Ishikawa (cell line): ENCODE data around the gene RNF212B.

Source experiments
- CEBPB ChIP-seq: IDR thresholded peaks from 2 replicates; pipeline ENCODE4 v1.6.1; 2012
- EGR1 ChIP-seq: IDR thresholded peaks from 2 replicates; pipeline ENCODE4 v1.6.1; 2012
- RAD21 ChIP-seq: IDR thresholded peaks from 2 replicates; pipeline ENCODE4 v1.6.1; 2012; ENCODE audit warnings: low read depth
- TCF12 ChIP-seq: IDR thresholded peaks from 2 replicates; pipeline ENCODE4 v1.6.1; 2012; ENCODE audit warnings: low read depth
- TEAD4 ChIP-seq: IDR thresholded peaks from 2 replicates; pipeline ENCODE4 v1.6.1; 2012
- TF ChIP-seq, protein P1 (sequence below): IDR thresholded peaks from 2 replicates; pipeline ENCODE4 v1.6.1; 2012

DNA sequence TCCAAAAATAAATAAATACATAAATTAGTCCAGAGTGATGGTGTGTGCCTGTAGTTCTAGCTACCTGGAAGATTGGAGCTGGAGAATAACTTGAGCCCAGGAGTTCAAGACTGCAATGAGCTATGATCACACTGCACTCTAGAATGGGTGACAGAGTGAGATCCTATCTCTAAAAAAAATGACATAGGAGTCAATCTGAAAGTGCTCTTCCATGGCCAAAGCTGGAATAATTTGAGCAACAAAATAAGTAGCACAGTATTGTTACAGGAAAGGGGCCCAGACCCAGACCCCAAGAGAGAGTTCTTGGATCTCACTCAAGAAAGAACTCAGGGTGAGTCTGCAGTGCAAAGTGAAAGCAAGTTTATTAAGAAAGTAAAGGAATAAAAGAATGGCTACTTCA is 29.4 kb upstream of the RNF212B start:
- TF ChIP-seq, protein P1, sequence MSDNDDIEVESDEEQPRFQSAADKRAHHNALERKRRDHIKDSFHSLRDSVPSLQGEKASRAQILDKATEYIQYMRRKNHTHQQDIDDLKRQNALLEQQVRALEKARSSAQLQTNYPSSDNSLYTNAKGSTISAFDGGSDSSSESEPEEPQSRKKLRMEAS = no peak
- TF ChIP-seq CEBPB (no peak), EGR1 (no peak), TEAD4 (no peak), RAD21 (no peak), TCF12 (no peak)
